ENCODE data around the gene WDR70.

The WDR70 gene

DNA sequence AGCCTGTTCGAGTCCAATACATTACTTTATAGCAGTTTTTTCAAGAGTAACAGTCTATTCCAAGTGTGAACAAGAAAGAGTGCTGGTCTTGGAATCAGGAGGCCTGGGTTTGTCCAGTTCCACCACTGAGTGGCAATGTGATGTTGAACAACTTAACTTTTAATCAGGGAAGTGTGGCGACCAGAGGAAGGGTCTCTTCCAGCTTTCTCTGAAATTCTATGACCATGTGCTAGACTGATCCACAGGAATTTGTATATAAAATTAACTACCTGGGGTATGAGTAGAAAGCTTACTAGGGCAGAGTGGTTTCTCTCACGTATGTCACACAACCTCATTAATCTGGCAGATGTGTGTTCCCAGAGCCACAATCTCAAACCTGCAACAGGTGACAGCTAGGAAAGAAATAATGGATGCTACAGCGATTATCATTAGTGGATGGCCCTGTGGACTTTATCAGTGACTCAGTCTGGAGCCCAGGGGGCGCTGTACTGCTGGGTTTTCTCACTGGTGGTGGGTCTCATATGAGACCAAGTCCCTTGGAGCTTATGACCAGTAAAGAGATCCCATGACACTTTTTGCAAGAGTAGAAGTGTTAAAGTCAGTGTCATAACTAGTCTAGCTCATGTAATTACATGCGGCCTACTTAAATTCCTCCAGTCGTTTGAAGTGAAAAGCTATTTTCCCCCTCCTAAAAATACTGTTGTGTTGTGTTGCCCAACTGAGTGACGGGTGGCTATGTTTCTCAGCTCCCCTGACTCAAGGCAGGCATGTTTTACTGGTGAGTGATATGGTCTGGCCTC lies 344.2 kb downstream of the WDR70 start:
- no peak for DNase-seq (ENCODE audit: low read depth in 2 of 2)

DNA sequence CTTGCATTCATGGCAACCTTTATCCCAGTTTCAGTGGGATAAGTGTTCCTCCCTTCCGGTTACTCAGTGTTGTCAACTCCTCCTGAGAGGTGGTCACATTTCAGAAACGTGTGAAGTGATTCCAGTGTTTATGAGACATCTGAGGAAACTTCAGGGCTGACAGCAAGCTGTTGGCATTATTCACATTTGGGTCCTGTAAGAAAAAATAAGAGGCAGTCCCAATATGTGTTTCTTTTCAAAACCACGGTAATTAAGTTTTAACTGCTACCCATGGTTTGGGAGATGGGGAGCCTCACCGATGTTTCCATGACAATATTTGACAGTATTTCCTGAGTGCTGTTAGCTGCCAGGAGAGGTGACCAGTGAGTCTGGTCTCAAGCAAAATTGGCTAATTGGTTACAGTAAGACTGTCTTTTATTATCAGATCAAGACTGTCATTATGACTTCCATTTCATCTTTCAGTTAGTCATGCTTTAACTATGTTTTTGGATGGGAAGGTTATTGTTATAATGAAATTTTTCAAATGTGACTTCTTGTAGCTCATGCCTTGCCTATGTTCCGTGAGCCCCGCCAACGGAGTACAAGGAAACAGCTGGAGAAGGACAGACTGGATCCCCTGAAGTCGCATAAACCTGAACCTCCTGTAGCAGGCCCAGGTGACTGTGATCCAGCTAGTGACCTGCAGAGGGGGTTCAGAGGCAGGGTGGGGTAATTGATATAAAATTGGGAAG lies 345.4 kb downstream of the WDR70 start:
- DNase-seq (ENCODE audit: low read depth in 2 of 2): no peak

DNA sequence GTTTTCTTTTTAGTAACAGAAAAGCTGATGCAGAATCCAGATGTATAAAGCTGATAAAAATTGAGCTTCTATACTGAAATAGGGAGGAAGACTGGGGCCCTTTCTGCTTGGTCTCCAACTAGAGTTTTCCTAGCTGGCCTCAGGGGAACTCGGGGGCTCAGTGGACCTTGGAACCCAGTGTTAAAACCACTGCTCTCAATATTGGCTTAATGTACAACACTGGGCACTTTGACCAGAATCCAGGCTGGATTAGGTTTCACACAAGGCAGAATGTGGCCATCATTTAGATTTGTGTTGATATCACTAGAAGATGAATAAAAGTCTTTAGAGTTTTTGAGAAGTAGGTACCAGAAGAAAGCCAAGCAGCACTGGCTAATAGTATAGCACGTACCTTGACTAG lies 346.1 kb downstream of the WDR70 start:
- no peak for DNase-seq (ENCODE audit: low read depth in 2 of 2)

DNA sequence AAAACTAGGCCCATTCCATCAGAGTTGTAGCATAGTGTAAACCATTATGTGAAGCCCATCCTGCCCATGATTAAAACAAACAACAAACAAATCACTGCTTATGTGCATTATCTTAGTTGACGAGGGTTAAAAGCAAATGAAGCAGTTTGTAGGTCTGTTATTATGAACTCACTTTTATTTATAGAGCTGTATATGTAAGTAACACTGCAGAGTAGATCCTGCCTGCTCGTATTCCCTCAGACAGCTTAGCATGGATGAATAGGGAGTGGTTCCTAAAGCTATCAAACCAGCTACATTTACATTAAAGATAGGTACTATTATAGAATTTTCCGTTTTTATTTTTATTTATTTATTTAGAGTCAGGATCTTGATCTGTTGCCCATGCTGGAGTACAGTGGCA lies 348.1 kb downstream of the WDR70 start:
- DNase-seq (ENCODE audit: low read depth in 2 of 2): no peak

DNA sequence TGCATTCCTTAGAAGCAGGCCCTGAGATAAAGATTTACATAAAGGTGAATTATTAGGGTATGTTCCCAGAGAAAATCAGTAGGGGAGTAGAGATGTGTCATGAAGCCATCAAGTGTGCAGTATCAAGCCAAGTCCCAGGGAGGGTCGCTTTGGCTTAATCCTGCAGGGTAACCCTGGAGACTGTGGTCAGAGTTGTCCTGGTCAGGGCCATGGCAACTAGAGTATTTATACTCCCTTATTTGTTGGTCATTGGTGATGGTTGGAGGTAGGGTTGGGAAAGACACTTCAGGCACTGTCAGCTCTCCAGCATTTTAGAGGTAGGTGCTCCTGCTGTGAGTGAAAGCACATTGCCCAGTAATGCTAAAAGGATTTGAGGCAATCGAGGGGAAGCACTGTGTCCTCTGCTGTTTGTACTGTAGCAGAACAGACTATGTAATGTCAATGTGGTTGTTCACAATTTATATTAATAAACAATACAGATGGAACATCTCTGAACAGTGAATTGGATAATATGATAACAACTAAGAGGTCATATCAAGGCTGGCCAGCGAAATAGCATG lies 351.9 kb downstream of the WDR70 start:
- no peak for DNase-seq (ENCODE audit: low read depth in 2 of 2)

DNA sequence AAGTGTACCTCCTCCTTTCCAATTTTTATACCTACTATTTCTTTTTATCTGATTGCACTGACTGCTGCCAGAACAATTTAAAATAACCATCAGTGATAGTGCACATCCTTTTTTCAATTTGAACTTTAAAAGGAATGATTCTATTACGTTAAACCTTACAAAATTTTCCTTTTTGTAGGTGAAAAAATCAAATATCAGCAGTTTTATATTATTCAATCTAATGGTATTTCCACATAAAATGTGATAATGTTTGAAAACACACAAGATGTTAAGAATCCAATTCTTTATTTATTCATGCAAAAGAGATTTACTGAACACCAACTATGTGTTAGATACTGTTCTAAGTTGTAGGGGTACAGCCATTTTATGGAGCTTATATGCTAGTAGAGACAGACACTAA lies 355.0 kb downstream of the WDR70 start:
- no peak for DNase-seq (ENCODE audit: low read depth in 2 of 2)

DNA sequence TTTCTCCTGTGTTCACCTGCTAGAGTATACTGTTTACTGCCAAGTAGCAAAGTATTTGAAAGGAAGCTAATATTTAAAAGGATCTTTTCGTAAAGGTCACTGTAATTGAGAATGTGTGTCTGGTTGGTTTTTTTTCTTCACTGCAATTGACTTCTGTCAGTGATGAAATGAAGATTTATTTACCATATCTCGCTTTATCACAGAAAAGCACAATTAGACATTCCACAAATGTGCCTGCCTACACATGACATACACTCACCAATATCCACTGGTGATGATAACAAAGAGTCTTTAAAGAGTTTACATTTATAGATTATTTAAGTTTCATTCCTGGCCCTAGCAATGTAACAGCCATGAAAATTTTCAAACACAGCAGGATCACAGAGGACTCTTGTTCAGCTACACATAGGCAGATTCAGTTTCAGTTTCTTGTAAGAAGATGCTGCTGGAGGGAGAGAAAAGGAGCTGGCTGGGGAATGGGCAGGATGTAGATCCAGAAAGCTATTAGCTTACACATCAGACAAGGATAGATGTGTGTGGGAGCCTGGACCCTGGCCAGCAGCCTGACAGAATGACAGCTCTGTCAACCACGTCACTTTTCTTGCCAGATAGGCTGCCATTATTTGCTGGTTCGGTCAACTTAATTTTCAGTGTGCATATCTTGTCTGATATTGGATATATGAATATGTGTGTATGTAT lies 356.7 kb downstream of the WDR70 start:
- no peak for DNase-seq (ENCODE audit: low read depth in 2 of 2)

DNA sequence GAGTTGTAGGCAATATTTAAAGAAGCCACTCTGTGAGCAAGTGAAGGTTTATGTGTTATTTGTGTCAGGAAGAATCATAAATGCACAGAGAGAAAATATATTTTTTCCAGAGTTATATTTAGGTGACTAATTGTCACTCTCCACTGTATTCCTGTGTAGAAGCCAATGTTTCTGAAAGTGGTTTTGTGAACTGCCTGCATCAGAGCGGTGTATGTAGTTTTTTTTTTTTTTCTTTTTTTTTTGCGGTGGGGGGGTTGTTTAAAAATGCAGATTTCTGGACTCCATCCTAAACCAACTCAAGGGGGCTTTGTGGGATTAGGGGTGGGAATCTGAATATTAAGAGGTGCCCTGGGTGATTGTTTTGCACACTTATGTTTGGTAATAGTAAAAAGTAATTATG lies 357.3 kb downstream of the WDR70 start:
- DNase-seq (ENCODE audit: low read depth in 2 of 2): no peak

DNA sequence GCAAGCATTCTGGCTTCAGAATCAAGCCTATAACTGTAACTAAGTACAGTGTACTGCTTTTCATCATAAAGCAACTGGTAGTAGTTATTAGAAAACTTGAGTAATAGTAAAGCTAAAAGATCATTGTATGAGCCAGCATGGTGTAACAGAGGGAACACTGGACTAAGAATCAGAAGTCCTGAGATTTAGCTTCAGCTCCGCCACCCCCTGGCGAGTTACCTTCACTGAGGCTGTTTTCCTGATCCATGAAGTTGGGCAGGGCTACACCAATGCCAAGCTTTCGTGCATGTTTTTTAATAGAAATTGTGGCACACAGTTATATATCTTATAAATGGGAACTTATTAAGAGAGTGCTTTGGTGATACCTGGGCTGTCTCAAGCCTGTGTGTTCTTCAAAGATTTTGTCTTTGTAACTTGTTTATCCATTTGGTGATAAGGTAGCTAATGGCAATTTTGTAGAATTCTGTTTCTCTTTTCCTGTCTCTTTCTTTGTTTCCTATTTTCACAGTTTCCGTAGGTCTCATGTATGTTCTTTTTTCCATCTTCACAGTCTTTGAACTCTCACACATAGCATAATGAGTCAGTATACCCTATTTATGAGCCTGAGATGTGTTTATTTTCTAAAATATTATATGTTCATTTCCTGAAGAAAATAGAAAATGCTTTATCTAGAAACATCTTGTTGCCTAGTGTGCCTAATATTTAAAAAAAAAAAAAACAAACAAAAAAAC lies 358.4 kb downstream of the WDR70 start:
- no peak for DNase-seq (ENCODE audit: low read depth in 2 of 2)

DNA sequence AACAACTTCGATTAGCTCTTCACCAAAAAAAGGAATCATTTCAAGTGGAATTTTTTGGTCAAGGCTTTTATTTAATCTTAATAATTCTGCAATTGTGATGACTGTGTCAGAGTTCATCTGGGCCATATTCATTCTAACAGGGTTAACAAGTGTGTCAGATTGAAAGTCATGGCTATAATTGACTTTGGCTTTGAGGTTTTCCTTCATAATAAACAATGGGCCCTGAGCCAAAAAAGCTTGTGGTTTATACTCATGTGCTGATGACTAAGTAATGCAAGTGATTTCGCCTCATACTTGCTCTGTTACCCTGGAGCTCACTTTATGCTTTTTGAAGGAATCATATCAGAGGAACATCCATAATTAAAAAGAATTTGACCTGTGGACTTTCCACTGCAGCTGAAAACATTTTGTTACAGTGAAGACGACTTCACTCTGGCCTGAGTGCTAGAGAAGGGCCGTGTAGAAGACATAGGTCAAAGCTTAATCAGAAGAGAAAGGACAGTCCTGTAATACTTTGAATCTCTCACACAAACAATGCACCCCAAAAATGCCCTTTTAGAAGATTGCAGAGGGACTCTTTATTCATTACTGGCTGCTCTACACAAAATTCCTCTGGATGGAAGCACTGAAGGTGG lies 359.1 kb downstream of the WDR70 start:
- no peak for DNase-seq (ENCODE audit: low read depth in 2 of 2)

DNA sequence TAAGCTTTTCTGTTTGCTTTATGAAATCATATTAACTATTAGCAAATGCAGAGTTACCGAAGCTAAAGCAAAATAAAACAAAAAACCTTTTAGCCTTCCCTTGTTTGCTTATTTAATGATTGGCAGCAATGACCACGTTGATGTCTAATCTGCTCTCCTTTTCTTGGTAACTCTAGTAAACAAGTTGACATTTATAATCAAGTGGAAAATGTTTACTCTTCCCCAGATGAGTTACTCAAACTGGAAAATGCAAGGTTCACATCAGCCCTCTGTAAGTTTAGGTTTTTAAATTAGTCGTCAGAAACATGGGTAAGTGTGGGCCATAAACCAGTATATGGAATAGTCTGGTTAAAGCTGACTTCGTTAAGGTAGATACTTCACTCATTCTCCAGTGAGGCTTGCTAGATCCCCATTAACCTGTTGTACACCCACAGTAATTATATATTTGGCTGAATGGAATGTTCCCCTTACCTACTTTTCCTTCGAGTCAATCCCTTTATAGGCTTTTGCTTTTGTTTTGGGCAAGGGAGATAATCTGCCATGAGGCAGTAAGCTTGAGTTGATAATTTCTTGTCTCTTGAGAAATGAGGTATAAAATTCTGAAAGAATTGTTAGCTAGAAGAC lies 359.9 kb downstream of the WDR70 start:
- DNase-seq (ENCODE audit: low read depth in 2 of 2): no peak

DNA sequence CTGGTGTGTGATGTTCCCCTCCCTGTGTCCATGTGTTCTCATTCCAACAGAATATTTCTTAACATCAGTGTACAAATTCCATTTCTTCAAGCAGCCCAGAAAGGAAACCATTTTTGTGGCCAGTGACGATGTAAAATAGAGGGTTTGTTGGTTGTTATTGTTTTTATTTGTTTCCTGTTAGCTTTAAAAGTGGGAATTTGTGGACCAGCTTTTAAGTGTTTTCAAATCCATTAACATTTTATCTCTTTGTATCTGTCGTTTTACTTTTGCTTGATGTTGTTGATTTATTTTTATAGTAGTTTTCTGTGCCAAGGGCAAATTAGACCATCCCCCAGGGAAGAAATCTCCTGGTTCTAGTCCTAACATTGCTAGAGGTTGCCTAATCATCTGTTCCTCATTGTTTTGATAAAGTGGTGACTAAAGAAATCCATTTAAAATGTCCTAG lies 360.7 kb downstream of the WDR70 start:
- DNase-seq (ENCODE audit: low read depth in 2 of 2): no peak

DNA sequence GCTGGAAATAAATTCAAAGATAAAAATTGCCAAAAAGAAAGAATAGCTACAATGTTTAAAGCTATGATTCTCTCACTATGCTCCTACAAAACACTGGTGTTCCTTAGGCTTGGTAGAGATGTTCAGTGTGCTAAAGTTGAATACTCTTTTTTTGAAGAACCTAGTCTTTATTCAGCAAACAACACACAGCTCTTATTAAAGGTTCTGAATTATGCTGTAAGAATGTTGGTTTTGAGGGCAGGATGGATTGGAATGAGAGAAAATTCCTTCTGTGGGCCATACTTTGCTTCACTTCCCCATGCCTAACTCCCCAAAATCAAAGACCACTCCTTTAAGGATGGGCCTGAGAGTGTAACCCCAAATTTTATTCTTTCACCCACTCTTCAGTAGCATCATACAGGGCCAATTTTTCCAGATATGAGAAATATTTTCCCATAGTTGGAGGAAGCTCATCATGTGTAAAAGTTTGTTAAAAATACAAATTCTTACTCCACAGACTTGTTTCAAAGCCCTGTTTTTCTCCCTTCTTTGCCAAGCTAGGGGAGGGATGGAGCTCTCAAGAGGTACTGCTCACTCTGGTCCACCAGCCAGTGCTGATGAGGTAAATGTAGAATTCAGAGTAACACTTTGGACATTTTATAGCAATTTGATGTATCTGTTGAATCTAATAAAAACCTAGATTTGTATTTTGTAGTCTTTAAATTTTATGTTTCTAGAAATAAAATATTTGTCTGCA lies 361.4 kb downstream of the WDR70 start:
- DNase-seq (ENCODE audit: low read depth in 2 of 2): no peak

DNA sequence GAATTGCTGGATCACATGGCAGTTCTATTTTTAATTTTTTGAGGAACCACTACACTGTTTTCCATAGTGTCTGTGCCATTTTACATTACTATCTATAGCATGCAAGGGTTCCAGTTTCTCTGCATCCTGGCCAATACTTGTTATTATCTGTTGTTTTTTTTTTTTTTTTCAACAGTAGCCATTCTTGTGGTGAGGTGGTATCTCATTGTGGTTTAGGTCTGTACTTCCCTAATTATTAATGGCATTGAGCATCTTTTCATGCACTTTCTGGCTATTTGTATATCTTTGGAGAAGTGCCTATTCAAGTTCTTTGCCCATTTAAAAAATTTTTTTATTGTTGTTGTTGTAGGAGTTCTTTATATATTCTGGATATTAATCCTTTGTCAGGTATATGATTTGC lies 363.0 kb downstream of the WDR70 start:
- DNase-seq (ENCODE audit: low read depth in 2 of 2): no peak

DNA sequence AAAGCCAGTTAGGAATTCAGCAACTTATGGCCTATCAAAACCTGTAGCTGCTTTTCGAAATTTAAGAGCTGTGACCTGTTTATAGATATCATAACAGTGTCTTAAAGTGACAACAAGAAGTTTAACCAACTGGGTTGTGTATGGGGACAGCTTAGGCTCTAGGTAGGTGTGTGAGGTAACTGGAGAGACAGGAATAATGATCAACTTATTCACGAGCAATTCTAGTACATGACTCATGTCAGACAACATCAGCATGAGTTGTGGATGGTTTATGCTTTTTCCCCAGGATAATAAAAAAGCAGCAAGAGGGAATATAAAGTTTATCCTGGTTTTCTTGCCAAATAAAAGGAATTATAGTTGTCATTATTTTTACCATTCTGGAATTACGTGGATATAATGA lies 372.1 kb downstream of the WDR70 start:
- no peak for DNase-seq (ENCODE audit: low read depth in 2 of 2)

DNA sequence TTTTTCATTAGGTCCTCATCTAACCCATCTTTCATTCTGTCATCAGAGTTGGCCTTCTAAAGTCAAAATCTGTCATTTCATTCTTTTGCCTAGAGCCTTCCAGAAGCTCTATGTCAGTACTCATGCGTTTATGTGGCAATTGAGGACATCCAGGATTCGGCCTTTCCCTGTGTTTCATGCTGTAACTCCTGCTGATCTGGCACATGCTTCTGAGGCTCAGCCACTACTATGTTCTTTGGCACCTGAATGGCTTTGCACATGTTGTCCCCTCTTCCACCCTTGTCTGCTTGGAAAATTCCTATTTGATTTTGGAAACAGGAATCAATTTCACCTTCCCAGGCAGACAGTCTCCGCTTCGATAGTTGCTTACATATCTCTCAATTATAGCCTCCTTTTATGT lies 375.9 kb downstream of the WDR70 start:
- no peak for DNase-seq (ENCODE audit: low read depth in 2 of 2)

DNA sequence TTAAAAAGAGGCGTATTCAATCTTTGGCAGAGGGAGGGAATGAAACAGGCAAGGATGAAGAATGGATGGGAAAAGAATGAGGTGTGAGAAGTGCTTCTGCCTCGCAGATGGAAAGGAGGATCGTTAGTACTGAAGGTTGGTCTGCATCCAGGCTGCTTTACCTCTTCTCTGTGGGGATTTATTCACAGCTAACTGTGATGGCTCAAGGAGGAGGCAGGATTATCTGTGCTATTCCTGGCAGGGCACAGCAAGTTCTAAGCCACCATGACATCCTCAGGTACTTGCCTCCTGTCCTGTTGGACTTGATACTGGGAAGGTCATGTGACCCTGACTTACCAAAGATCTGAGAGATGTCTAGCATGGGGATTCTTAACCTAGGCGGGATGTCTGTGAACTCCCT lies 376.5 kb downstream of the WDR70 start:
- DNase-seq (ENCODE audit: low read depth in 2 of 2): no peak

DNA sequence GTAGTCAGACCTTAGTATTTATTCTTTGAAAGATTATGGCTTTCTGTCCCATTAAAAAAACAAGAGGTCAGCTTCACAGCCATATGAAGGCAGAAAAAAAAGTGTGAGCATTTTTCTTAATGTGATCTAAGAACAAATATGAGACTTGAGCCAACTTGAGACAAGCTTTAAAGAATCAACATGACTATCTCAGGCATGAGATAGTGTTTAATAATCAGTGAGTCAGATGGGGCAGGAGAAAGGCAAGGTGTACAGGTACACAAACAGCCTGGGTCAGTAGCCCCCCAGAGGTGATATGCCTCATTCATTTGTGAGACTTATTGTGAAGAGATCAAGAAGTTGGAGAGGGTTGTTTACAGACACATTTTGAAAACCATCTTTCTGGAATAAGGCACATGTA lies 377.1 kb downstream of the WDR70 start:
- no peak for DNase-seq (ENCODE audit: low read depth in 2 of 2)

DNA sequence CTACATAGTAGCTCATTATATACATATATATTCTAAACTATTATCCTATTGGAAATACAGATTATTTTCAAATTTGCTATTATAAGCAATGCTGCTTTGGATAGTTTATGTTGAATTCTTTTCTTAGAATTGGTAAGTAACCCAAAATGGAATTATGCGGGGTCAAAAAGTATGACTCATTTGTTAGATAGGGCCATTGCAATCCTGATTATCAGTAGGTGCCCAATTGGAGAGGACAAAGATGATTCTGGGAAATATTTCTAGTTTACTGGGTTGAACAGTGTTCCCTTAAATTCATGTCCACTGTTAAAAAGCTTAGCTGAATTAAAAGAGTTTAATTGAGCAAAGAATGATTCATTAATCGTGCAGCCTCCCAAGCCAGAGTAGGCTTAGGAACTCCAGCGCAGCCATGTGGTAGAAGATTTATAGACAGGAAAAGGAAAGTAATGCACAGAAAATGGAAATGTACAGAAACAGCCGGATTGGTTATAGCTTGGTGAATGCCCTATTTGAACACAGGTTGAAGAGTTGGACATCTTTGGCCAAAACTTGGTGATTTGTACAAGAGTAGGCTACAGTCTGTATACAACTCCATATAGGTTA lies 379.0 kb downstream of the WDR70 start:
- DNase-seq (ENCODE audit: low read depth in 2 of 2): no peak

DNA sequence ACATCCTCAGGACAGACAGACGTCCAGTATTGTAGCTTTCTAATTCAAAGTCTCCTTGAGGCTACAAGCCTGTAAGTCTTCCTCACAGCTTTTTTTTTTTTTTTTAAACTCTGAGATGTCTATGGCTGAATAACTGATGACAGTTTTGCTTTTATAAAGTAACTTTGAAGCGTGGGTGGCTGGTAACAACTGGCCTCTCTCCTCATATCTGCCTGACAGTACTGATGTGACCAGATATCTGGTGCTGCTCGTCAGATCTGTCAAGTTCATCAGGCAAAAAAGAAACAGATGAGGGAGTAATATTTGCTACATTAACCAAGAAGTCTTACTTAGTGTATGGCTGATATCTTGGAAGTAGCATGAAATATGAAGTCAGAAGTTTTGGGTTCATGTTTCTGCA lies 388.1 kb downstream of the WDR70 start:
- no peak for DNase-seq (ENCODE audit: low read depth in 2 of 2)

All from activated CD4-positive, alpha-beta T cell treated with anti-CD3 and anti-CD28 coated beads for 24 hours (primary cell).